ENCODE results near the gene CHI3L2.

DNA sequence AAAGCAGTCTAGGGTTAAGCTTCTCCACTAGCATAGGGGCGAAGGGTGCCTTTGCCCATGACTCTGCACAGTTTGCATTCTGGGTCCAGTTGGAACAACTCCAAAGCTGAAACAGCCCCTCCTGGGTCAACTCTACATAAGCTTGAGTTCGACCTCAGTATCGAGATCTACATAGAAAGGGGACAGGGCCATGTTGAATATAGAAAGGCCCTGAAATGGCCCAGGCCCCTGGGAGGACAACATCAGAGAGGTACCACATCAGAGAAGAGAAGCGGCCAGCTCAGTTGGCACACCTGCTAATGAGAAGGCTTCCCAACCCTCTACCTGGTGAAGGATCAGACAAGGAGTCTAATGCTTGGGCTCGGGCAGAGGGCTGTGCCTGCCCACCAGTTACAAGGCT lies 28.7 kb upstream of the CHI3L2 start:
- TF ChIP-seq CTCF (IDR thresholded peaks at IDR 0.05) (no peak), POLR2A (IDR thresholded peaks at IDR 0.05) (no peak)
